ENCODE data around the gene RHD.
"Not testable (repeated sequence)": the region's sequence is repeated elsewhere in the genome, so short reads cannot be mapped to it uniquely, and the experiment has no call there.

The RHD gene

GRCh38 chr1:25278790-25279189 is 6.5 kb downstream of the RHD start:
- WGBS: 83% methylated on average over 2 of the region's 8 CpGs
- not testable (repeated sequence) for H4K91ac ChIP-seq (ENCODE audit: low read length); H3K4me2 ChIP-seq (ENCODE audit: low read length, poor library complexity, severe bottlenecking); H2BK12ac ChIP-seq (ENCODE audit: low read length in 2 of 2); H3K14ac ChIP-seq (ENCODE audit: low read length in 2 of 2); H3K36me3 ChIP-seq (ENCODE audit: control insufficient read depth in 1 of 2, insufficient read depth in 2 of 2, low read depth in 1 of 2, low read length in 2 of 2); H3K23ac ChIP-seq (ENCODE audit: low read length in 2 of 2); H2AK5ac ChIP-seq (ENCODE audit: low read length, severe bottlenecking); H3K9ac ChIP-seq (ENCODE audit: low read length); H2BK120ac ChIP-seq (ENCODE audit: low read depth, low read length); H3K27ac ChIP-seq (ENCODE audit: low read length, poor library complexity, severe bottlenecking); H4K8ac ChIP-seq (ENCODE audit: low read length); H3K4me1 ChIP-seq (ENCODE audit: control insufficient read depth, insufficient read depth, low read depth, low read length); DNase-seq; H3K18ac ChIP-seq (ENCODE audit: low read depth in 1 of 2, low read length in 2 of 2); H2BK15ac ChIP-seq (ENCODE audit: low read depth, poor library complexity, severe bottlenecking); H2AFZ ChIP-seq (ENCODE audit: low read depth, low read length); H3K4ac ChIP-seq (ENCODE audit: low read depth in 1 of 2, low read length in 2 of 2); H3K4me3 ChIP-seq (ENCODE audit: insufficient read depth in 1 of 2, low read depth in 1 of 2, low read length in 2 of 2); H3K9me3 ChIP-seq (ENCODE audit: control insufficient read depth, low read length); H3K27me3 ChIP-seq (ENCODE audit: control insufficient read depth in 1 of 2, insufficient read depth in 1 of 2, low read length in 2 of 2); H2BK5ac ChIP-seq (ENCODE audit: low read depth, low read length, poor library complexity, severe bottlenecking); H3K79me1 ChIP-seq (replicated peaks; ENCODE audit: low read length, poor library complexity, severe bottlenecking)

- not testable (repeated sequence) for H2BK120ac ChIP-seq (ENCODE audit: low read depth, low read length); H4K91ac ChIP-seq (ENCODE audit: low read length); H3K4ac ChIP-seq (ENCODE audit: low read depth in 1 of 2, low read length in 2 of 2); H4K8ac ChIP-seq (ENCODE audit: low read length); H2BK12ac ChIP-seq (ENCODE audit: low read length in 2 of 2); H3K4me3 ChIP-seq (ENCODE audit: insufficient read depth in 1 of 2, low read depth in 1 of 2, low read length in 2 of 2); H2BK15ac ChIP-seq (ENCODE audit: low read depth, poor library complexity, severe bottlenecking); H3K27me3 ChIP-seq (ENCODE audit: control insufficient read depth in 1 of 2, insufficient read depth in 1 of 2, low read length in 2 of 2); DNase-seq; H3K4me1 ChIP-seq (ENCODE audit: control insufficient read depth, insufficient read depth, low read depth, low read length); H2AFZ ChIP-seq (ENCODE audit: low read depth, low read length); H3K9me3 ChIP-seq (ENCODE audit: control insufficient read depth, low read length); H3K27ac ChIP-seq (ENCODE audit: low read length, poor library complexity, severe bottlenecking); H3K18ac ChIP-seq (ENCODE audit: low read depth in 1 of 2, low read length in 2 of 2); H2AK5ac ChIP-seq (ENCODE audit: low read length, severe bottlenecking); H3K79me1 ChIP-seq (replicated peaks; ENCODE audit: low read length, poor library complexity, severe bottlenecking); H3K36me3 ChIP-seq (ENCODE audit: control insufficient read depth in 1 of 2, insufficient read depth in 2 of 2, low read depth in 1 of 2, low read length in 2 of 2); H3K23ac ChIP-seq (ENCODE audit: low read length in 2 of 2); H3K14ac ChIP-seq (ENCODE audit: low read length in 2 of 2); H2BK5ac ChIP-seq (ENCODE audit: low read depth, low read length, poor library complexity, severe bottlenecking); H3K9ac ChIP-seq (ENCODE audit: low read length); H3K4me2 ChIP-seq (ENCODE audit: low read length, poor library complexity, severe bottlenecking)
- no CpG with 5 or more reads among the region's 5 CpGs for WGBS
Observed at GRCh38 chr1:25279693-25280111, 7.4 kb downstream of the RHD start.

GRCh38 chr1:25285862-25286261 is 13.6 kb downstream of the RHD start:
- H3K23ac ChIP-seq (ENCODE audit: low read length in 2 of 2); H2BK12ac ChIP-seq (ENCODE audit: low read length in 2 of 2); H3K27me3 ChIP-seq (ENCODE audit: control insufficient read depth in 1 of 2, insufficient read depth in 1 of 2, low read length in 2 of 2); H2BK15ac ChIP-seq (ENCODE audit: low read depth, poor library complexity, severe bottlenecking); H3K4me2 ChIP-seq (ENCODE audit: low read length, poor library complexity, severe bottlenecking); H3K4me1 ChIP-seq (ENCODE audit: control insufficient read depth, insufficient read depth, low read depth, low read length); H2AFZ ChIP-seq (ENCODE audit: low read depth, low read length); H3K79me1 ChIP-seq (replicated peaks; ENCODE audit: low read length, poor library complexity, severe bottlenecking); H3K4ac ChIP-seq (ENCODE audit: low read depth in 1 of 2, low read length in 2 of 2); H3K9me3 ChIP-seq (ENCODE audit: control insufficient read depth, low read length); H3K14ac ChIP-seq (ENCODE audit: low read length in 2 of 2); H3K4me3 ChIP-seq (ENCODE audit: insufficient read depth in 1 of 2, low read depth in 1 of 2, low read length in 2 of 2); H2BK120ac ChIP-seq (ENCODE audit: low read depth, low read length); H3K27ac ChIP-seq (ENCODE audit: low read length, poor library complexity, severe bottlenecking); DNase-seq; H3K9ac ChIP-seq (ENCODE audit: low read length); H4K8ac ChIP-seq (ENCODE audit: low read length); H2BK5ac ChIP-seq (ENCODE audit: low read depth, low read length, poor library complexity, severe bottlenecking); H4K91ac ChIP-seq (ENCODE audit: low read length); H2AK5ac ChIP-seq (ENCODE audit: low read length, severe bottlenecking); H3K18ac ChIP-seq (ENCODE audit: low read depth in 1 of 2, low read length in 2 of 2); H3K36me3 ChIP-seq (ENCODE audit: control insufficient read depth in 1 of 2, insufficient read depth in 2 of 2, low read depth in 1 of 2, low read length in 2 of 2): not testable (repeated sequence)
- 88% methylated on average over 3 of the region's 3 CpGs for WGBS

- not testable (repeated sequence) for H2AK5ac ChIP-seq (ENCODE audit: low read length, severe bottlenecking); H3K36me3 ChIP-seq (ENCODE audit: control insufficient read depth in 1 of 2, insufficient read depth in 2 of 2, low read depth in 1 of 2, low read length in 2 of 2); H3K18ac ChIP-seq (ENCODE audit: low read depth in 1 of 2, low read length in 2 of 2); H3K4me3 ChIP-seq (ENCODE audit: insufficient read depth in 1 of 2, low read depth in 1 of 2, low read length in 2 of 2); H2BK120ac ChIP-seq (ENCODE audit: low read depth, low read length); H4K91ac ChIP-seq (ENCODE audit: low read length); H3K9me3 ChIP-seq (ENCODE audit: control insufficient read depth, low read length); H3K79me1 ChIP-seq (replicated peaks; ENCODE audit: low read length, poor library complexity, severe bottlenecking); H3K9ac ChIP-seq (ENCODE audit: low read length); H3K4ac ChIP-seq (ENCODE audit: low read depth in 1 of 2, low read length in 2 of 2); H3K23ac ChIP-seq (ENCODE audit: low read length in 2 of 2); H2BK12ac ChIP-seq (ENCODE audit: low read length in 2 of 2); DNase-seq; H3K4me1 ChIP-seq (ENCODE audit: control insufficient read depth, insufficient read depth, low read depth, low read length); H3K27ac ChIP-seq (ENCODE audit: low read length, poor library complexity, severe bottlenecking); H2AFZ ChIP-seq (ENCODE audit: low read depth, low read length); H2BK15ac ChIP-seq (ENCODE audit: low read depth, poor library complexity, severe bottlenecking); H3K27me3 ChIP-seq (ENCODE audit: control insufficient read depth in 1 of 2, insufficient read depth in 1 of 2, low read length in 2 of 2); H3K4me2 ChIP-seq (ENCODE audit: low read length, poor library complexity, severe bottlenecking); H4K8ac ChIP-seq (ENCODE audit: low read length); H2BK5ac ChIP-seq (ENCODE audit: low read depth, low read length, poor library complexity, severe bottlenecking); H3K14ac ChIP-seq (ENCODE audit: low read length in 2 of 2)
- 87% methylated on average over 3 of the region's 6 CpGs for WGBS
Observed at GRCh38 chr1:25287164-25287563, 14.9 kb downstream of the RHD start.
